Measurements from ENCODE around the gene MSI2. TPM values are rescaled to one million over a fixed set of nuclear protein-coding genes. Genes with fewer than 3 reads are reported as not detected.

MSI2 gene
- total and polyA plus RNA-seq, 7 donors, result 37.6 to 133 (median 87.1) TPM

- no peaks in the 10 kb centered on the region for H3K9me3 ChIP-seq
- no peak overlapping the region for H3K4me3 ChIP-seq
- no peaks in the 10 kb centered on the region for H3K27me3 ChIP-seq (ENCODE audit: insufficient read depth in 3 of 3, low read length in 2 of 3)
- no peak for TF ChIP-seq CTCF (IDR thresholded peaks at IDR 0.05)
- WGBS, 3 donors, result 93 to 99% (median 95%) methylated on average over 4 of the region's 4 CpGs
- intact Hi-C loops (cut with DNase I), result loop anchor here (5.0 kb wide), 3 partner anchors 76 to 541 kb away; no protein-coding TSS in a partner anchor
- peaks cover 3% of the 10 kb centered on the region for H3K4me1 ChIP-seq
- H3K36me3 ChIP-seq (ENCODE audit: insufficient read depth in 1 of 2, low read depth in 1 of 2), result peaks cover 0 to 13% of the 10 kb centered on the region in 2 donors
- no peak for DNase-seq
- no peak overlapping the region for H3K27ac ChIP-seq
- no peak for ATAC-seq
Measured at GRCh38 chr17:57672971-57673370, 416.6 kb downstream of the MSI2 start.

- Histone ChIP-seq H3K27ac (no peak overlapping the region), H3K4me1 (peaks cover 12% of the 10 kb centered on the region), H3K36me3 (ENCODE audit: insufficient read depth in 1 of 2, low read depth in 1 of 2) (peaks cover 0 to 16% of the 10 kb centered on the region in 2 donors), H3K9me3 (no peaks in the 10 kb centered on the region), H3K27me3 (ENCODE audit: insufficient read depth in 3 of 3, low read length in 2 of 3) (no peaks in the 10 kb centered on the region), H3K4me3 (no peak overlapping the region)
- DNase-seq (no peak), ATAC-seq (no peak)
- intact Hi-C loops (cut with DNase I), result loop anchor here (5.0 kb wide), 3 partner anchors 78 to 543 kb away; no protein-coding TSS in a partner anchor
- WGBS, 3 donors, result 86 to 98% (median 94%) methylated on average over 21 to 22 of the region's 22 CpGs
- TF ChIP-seq CTCF (IDR thresholded peaks at IDR 0.05), result no peak
Measured at GRCh38 chr17:57674894-57675293, 418.6 kb downstream of the MSI2 start.

GRCh38 chr17:57675427-57676387, 419.4 kb downstream of the MSI2 start:
- Histone ChIP-seq H3K27me3 (ENCODE audit: insufficient read depth in 3 of 3, low read length in 2 of 3) (no peaks in the 10 kb centered on the region), H3K27ac (no peak overlapping the region), H3K36me3 (ENCODE audit: insufficient read depth in 1 of 2, low read depth in 1 of 2) (peaks cover 0 to 17% of the 10 kb centered on the region in 2 donors), H3K4me3 (no peak overlapping the region), H3K9me3 (no peaks in the 10 kb centered on the region), H3K4me1 (peaks cover 12% of the 10 kb centered on the region)
- 95 to 97% (median 95%) methylated on average over 24 of the region's 24 CpGs for WGBS, 3 donors
- no peak for TF ChIP-seq CTCF (IDR thresholded peaks at IDR 0.05)
- ATAC-seq (no peak), DNase-seq (no peak)
- intact Hi-C loops (cut with DNase I), result no loop called here

GRCh38 chr17:57676543-57676942, 420.2 kb downstream of the MSI2 start:
- 84 to 90% (median 89%) methylated on average over 7 of the region's 7 CpGs for WGBS, 3 donors

More at GRCh38 chr17:57676543-57676942, 420.2 kb downstream of the MSI2 start:
- no peak for TF ChIP-seq CTCF (IDR thresholded peaks at IDR 0.05)
- ATAC-seq (no peak), DNase-seq (no peak)
- no peak overlapping the region for H3K27ac ChIP-seq
- peaks cover 0 to 17% of the 10 kb centered on the region in 2 donors for H3K36me3 ChIP-seq (ENCODE audit: insufficient read depth in 1 of 2, low read depth in 1 of 2)
- intact Hi-C loops (cut with DNase I), result no loop called here
- H3K9me3 ChIP-seq, result no peaks in the 10 kb centered on the region
- H3K4me1 ChIP-seq, result peaks cover 12% of the 10 kb centered on the region
- H3K4me3 ChIP-seq, result no peak overlapping the region
- H3K27me3 ChIP-seq (ENCODE audit: insufficient read depth in 3 of 3, low read length in 2 of 3), result no peaks in the 10 kb centered on the region

Data from psoas muscle (tissue), 8 donors.